ENCODE data around the gene MYO6.

Gene MYO6

DNA sequence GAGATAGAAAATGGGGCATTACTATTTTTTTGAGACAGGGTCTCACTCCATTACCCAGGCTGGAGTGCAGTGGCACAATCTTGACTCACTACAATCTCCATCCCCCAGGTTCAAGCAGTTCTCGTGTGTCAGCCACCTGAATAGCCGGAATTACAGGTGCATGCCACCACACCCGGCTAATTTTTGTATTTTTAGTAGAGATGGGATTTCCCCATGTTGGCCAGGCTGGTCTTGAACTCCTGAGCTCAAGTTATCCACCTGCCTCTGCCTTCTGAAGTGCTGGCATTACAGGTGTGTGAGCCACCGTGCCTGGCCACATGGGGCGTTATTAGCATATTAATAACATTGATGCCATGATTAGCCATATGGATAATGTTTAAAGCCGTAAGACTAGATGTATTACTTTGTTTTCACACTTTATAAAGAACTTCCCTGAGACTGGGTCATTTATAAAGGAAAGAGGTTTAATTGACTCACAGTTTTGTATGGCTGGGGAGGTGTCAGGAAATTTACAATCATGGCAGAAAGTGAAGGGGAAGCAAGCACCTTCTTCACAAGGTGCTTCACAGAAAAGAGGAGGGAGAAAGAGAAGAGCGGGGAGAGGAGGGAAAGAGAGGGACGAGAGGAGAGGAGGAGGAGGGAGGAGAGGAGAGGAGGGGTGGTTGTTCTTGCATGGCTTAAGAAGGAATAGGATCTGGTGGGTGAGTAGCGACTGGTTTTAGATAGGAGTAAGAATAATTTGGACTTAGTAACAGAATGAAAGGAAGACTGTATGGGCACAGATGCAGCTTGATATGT is 51.9 kb downstream of the MYO6 start:
- DNase-seq (ENCODE audit: low read depth) = no peak
- TF ChIP-seq CTCF (IDR thresholded peaks at IDR 0.05; ENCODE audit: control insufficient read depth, extremely low read depth, insufficient read depth) = no peak
- H3K4me3 ChIP-seq (ENCODE audit: low read depth, low read length) = no peak overlapping the region

- no peak overlapping the region for H3K4me3 ChIP-seq (ENCODE audit: low read depth, low read length)
- no peak for TF ChIP-seq CTCF (IDR thresholded peaks at IDR 0.05; ENCODE audit: control insufficient read depth, extremely low read depth, insufficient read depth)
- no peak for DNase-seq (ENCODE audit: low read depth)
Observed at GRCh38 chr6:75802366-75802765, 53.3 kb downstream of the MYO6 start.

DNA sequence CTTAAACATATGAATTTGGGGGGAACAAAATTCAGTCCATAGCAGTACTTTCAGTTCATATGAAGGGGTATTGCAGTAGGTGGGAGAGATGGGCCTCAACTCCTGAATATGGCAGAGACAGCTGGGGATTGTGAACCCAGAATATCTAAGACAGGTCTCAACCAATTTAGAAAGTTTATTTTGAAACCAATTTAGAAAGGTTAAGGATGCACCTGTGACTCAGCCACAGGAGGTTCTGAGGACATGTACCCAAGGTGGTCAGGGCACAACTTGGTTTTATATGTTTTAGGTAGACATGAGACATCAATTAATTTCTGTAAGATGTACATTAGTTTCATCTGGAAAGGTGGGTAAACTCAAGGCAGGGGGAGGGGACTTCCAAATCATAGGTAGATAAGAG is 59.5 kb downstream of the MYO6 start:
- H3K4me3 ChIP-seq (ENCODE audit: low read depth, low read length) = no peak overlapping the region
- DNase-seq (ENCODE audit: low read depth) = no peak
- no peak for TF ChIP-seq CTCF (IDR thresholded peaks at IDR 0.05; ENCODE audit: control insufficient read depth, extremely low read depth, insufficient read depth)

GRCh38 chr6:75812560-75812959 is 63.5 kb downstream of the MYO6 start:
- no peak overlapping the region for H3K4me3 ChIP-seq (ENCODE audit: low read depth, low read length)
- no peak for TF ChIP-seq CTCF (IDR thresholded peaks at IDR 0.05; ENCODE audit: control insufficient read depth, extremely low read depth, insufficient read depth)
- no peak for DNase-seq (ENCODE audit: low read depth)

DNA sequence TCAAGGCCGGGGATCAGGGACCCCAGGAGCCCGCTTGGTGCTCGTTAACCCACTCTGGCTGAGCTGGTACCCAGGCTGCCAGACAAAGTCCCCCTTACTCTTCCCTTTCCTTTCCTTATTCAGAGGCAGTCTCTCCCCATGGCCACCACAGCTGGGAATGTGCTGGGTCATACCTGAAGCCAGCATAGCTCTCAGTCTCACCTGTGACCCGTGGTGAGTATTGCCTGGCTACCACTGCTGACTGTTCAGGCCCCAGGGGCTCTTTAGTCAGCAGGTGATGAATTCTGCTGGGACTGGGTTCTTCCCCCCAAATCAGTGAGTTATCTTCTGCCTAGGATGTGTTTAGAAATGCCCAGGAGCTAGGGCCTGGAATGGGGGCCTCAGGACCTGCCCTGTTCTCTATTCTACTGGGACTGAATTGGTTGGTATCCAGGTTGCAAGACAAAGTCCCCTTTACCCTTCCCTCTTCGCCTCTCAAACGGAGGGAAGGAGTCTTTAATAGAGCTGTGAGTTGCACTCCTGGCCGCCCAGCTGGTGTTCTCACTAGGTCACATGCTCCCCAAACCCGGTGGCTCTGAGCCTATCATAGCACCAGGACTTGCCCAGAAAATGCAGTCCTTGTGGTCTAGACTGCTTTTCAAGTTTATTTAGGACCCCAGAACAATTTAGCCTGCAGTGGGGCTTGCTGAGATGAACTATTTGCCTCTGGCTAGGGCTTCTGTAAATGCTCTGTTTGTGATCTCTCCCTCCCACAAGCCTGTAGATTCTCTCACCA is 64.6 kb downstream of the MYO6 start:
- no peak for DNase-seq (ENCODE audit: low read depth)
- TF ChIP-seq CTCF (IDR thresholded peaks at IDR 0.05; ENCODE audit: control insufficient read depth, extremely low read depth, insufficient read depth) = no peak
- H3K4me3 ChIP-seq (ENCODE audit: low read depth, low read length) = no peak overlapping the region

DNA sequence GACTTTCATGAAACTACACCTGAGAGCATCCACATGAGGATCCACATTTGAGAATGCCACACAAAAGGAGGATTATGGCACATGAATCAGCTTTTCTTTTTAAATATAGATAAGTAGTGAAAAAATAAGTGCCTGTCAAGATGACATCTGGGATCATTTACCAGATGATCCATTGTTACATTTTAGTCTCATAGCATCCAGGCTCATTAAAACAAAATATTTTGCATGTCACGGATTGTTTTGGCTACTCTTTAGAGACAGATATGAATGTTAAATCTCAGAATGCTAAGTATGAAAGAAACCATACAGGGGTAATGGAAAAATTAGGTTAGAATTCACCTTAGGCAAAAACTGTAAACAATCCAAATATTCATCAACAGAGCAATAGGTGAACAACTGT is 66.7 kb downstream of the MYO6 start:
- TF ChIP-seq CTCF (IDR thresholded peaks at IDR 0.05; ENCODE audit: control insufficient read depth, extremely low read depth, insufficient read depth) = no peak
- H3K4me3 ChIP-seq (ENCODE audit: low read depth, low read length) = no peak overlapping the region
- DNase-seq (ENCODE audit: low read depth) = no peak

Measured in LNCaP clone FGC (cell line).